OCI-LY3 (cell line): ENCODE data around the gene ARHGAP12.

Experiments
- H2AFZ ChIP-seq: fragments of 200-600, 300-600 bp; shearing (Covaris generic); 2 replicates; pipeline ENCODE4 v1.6.0; 2014; ENCODE audit warnings: antibody characterized with exemption, low read depth, low read length
- H3K27ac ChIP-seq: fragments of 200-600, 300-600 bp; sonication (generic); 2 replicates; pipeline ENCODE4 v1.5.1; 2014; ENCODE audit warnings: mild to moderate bottlenecking, low read length, moderate library complexity, mixed read lengths
- H3K27me3 ChIP-seq: fragments of 200-600, 300-600 bp; sonication (generic); 2 replicates; pipeline ENCODE4 v1.6.1; 2014; ENCODE audit warnings: low read depth, low read length, mixed read lengths
- H3K36me3 ChIP-seq: fragments of 200-600, 300-600 bp; sonication (generic); replicated peaks from 2 replicates; pipeline ENCODE3; 2014; ENCODE audit warnings: low read depth, low read length, mixed read lengths
- H3K4me1 ChIP-seq: fragments of 300-600, 200-600 bp; sonication (generic); 2 replicates; pipeline ENCODE4 v1.6.1; 2014; ENCODE audit warnings: low read length, mixed read lengths
- H3K4me2 ChIP-seq: fragments of 200-600, 300-600 bp; sonication (generic); 2 replicates; pipeline ENCODE4 v1.6.1; 2014; ENCODE audit warnings: low read length, mixed read lengths
- H3K4me3 ChIP-seq: fragments of 300-600, 200-600 bp; sonication (generic); 2 replicates; pipeline ENCODE4 v1.5.1; 2014; ENCODE audit warnings: antibody characterized with exemption, mild to moderate bottlenecking, low read length, moderate library complexity
- H3K79me2 ChIP-seq: fragments of 300-600, 200-600 bp; shearing (Covaris generic); 2 replicates; pipeline ENCODE4 v1.6.1; 2014; ENCODE audit warnings: mild to moderate bottlenecking, low read length, mixed read lengths
- H3K9ac ChIP-seq: fragments of 300-600, 200-600 bp; shearing (Covaris generic); 2 replicates; pipeline ENCODE4 v1.6.0; 2014; ENCODE audit warnings: mild to moderate bottlenecking, low read length, moderate library complexity
- H3K9me3 ChIP-seq: fragments of 200-600, 300-600 bp; shearing (Covaris generic); 2 replicates; pipeline ENCODE4 v1.6.1; 2014; ENCODE audit warnings: low read length, mixed read lengths; ENCODE audit not compliant: insufficient read depth
- H4K20me1 ChIP-seq: fragments of 200-600, 300-600 bp; sonication (generic); 2 replicates; pipeline ENCODE4 v1.6.1; 2016; ENCODE audit warnings: low read length, mixed read lengths; ENCODE audit not compliant: insufficient read depth
- CTCF ChIP-seq: fragments of 200-600, 300-600 bp; sonication (generic); IDR thresholded peaks from 2 replicates; pipeline ENCODE4 v1.5.1; 2014; ENCODE audit warnings: antibody characterized with exemption, low read length, low read depth
- EZH2phosphoT487 ChIP-seq: fragments of 200-600 bp; shearing (Covaris generic); IDR thresholded peaks from 2 replicates; pipeline ENCODE4 v1.6.1; 2018; ENCODE audit warnings: antibody characterized with exemption, mixed run types, low read depth

The ARHGAP12 gene

DNA sequence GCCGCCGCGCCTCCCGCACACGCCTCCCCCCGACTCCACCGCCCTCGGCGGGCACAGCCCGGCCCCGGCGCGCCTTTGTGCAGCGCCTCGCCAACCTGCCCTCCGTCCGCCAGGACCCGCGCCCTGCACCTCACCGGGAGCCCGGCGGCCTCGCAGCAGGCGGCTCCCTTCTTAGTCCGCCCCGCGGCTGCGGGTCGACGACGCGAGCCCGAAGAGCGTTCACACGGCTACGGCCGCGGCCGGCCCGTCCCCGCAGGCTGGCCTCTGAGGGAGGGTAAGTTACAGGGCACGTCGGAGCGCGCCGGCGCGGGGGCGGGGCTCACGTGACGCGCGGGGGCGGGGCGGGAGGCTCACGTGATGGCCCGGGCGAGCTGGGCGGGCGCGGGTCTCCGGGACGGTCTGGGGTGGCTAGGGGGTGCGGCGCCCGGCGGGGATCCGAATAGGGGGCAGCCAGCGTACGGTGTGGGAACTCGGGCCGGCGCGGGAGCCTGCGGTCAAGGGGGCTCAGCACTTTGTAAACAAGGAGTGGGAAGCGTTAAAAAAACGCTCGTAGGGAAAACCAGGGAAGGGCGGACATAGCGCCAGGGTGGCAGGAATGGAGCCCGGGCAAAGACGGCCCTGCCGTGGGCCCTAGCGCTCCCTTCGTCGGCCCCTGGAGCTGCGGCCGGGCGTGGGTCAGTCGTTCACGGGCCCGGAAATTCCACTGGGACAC lies at the start of gene ARHGAP12:
Gene ARHGAP12, minus strand, starts transcription at position 283 of the 712 bp plus-strand sequence. CDS start 19,976 bp downstream, outside the sequence.
- peak within 1 kb of the TSS; percentile 79; the same call in 1 of the 2 replicates for H2AFZ ChIP-seq
- H3K9me3 ChIP-seq, result no peaks in the 10 kb centered on the region
- peak within 1 kb of the TSS; percentile 84 for H3K4me3 ChIP-seq
- peak within 1 kb of the TSS; percentile 35; the same call in 1 of the 2 replicates for H3K27ac ChIP-seq
- H3K4me1 ChIP-seq, result peaks cover 17% of the 10 kb centered on the region
- H4K20me1 ChIP-seq, result peaks cover 23% of the 10 kb centered on the region; the same call in 1 of the 2 replicates
- H3K36me3 ChIP-seq, result no peaks in the 10 kb centered on the region
- peak within 1 kb of the TSS; percentile 71 for H3K9ac ChIP-seq
- no peak for TF ChIP-seq CTCF
- peak within 1 kb of the TSS; percentile 99 for H3K4me2 ChIP-seq
- no peaks in the 10 kb centered on the region for H3K27me3 ChIP-seq
- H3K79me2 ChIP-seq, result peaks cover 11% of the 10 kb centered on the region

DNA sequence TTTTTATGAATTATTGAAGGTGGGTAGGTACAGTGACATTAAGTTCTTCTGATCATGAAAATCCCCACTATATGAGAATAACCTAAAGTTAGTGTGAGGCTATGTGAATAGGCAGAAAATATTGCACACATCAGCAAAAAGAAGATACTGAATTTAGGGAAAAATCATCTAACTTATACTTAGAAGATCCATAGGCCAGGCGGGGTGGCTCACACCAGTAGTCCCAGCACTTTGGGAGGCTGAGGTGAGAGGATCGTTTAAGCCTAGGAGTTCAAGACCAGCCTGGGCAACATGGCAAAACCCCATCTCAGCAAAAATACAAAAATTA lies 49.5 kb upstream of the ARHGAP12 start:
- Histone ChIP-seq H2AFZ (no peak overlapping the region), H3K4me2 (no peak overlapping the region), H3K9me3 (no peaks in the 10 kb centered on the region), H3K36me3 (no peaks in the 10 kb centered on the region), H3K79me2 (no peaks in the 10 kb centered on the region), H3K9ac (no peak overlapping the region), H3K4me1 (peaks cover 8% of the 10 kb centered on the region), H3K27ac (no peak overlapping the region), H4K20me1 (no peaks in the 10 kb centered on the region), H3K27me3 (no peaks in the 10 kb centered on the region), H3K4me3 (no peak overlapping the region)
- TF ChIP-seq EZH2phosphoT487 (no peak), CTCF (no peak)

DNA sequence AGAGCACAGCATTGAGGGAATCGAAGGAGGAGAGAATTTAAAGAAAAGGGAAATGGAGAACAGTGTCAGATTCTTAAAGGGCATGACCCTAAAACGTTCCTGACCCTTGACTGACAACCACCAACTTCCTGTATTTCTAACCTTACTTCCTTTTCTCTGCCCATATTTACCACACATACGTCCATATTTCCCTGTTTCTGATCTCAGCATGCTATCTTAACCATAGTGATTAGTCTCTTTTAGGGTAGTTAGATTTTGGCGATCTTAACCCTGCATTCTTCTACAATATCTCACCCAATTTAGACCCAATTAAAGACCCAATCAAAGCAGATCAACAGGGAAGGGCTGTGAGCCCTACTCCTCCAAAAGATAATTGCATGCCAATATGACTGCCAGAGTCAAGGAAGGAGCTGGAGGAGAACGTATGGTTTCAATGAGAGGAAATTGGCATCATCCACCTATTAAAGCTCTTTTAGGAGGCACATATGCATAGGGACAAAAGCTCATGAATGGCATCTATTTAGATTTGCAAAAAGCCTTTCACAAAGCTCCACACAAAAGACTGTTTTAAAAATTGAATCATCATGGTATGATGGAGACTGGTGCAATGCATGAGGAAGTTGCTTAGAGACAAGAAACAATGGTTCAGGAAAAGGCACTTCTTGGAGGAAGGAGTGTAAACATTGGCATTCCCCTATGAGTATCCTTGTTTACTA lies 49.0 kb upstream of the ARHGAP12 start:
- TF ChIP-seq EZH2phosphoT487 (no peak), CTCF (no peak)

DNA sequence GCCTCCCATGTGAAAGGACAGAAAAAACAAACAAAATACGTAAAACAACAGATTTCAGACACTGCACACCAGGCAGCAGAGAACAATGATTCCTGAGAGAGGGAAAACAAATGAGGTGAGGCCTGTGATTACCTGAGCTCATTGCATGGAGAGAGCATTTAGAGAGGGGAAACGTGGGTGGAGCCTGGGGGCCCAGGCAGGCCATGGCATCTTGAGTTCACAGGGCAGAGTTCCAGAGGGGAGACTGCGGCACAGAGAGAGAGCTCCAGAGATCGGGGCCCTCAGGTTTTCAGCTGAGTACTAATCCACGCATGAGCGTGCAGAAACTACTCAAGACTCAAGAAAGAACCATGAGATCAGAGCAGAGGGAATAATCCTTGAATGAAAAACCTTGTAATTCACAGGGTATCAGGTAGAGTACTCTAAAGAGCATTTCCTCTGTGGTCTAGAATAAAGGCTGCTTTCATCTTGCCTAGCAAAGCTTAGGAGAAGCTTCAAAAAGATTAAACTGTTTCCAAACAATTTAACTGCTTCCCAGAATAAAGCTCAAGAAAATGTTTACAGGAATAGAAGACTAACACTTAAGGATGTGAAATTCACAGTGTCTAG lies 46.6 kb upstream of the ARHGAP12 start:
- no peak overlapping the region for H3K27ac ChIP-seq

More for the DNA sequence above, 49.0 kb upstream of the ARHGAP12 start:
- no peaks in the 10 kb centered on the region for H3K36me3 ChIP-seq
- H3K27me3 ChIP-seq, result no peaks in the 10 kb centered on the region
- no peaks in the 10 kb centered on the region for H4K20me1 ChIP-seq
- no peaks in the 10 kb centered on the region for H3K9me3 ChIP-seq
- H2AFZ ChIP-seq, result no peak overlapping the region
- no peak overlapping the region for H3K27ac ChIP-seq
- H3K79me2 ChIP-seq, result no peaks in the 10 kb centered on the region
- no peak overlapping the region for H3K4me3 ChIP-seq
- peak overlapping the region; percentile 24; the same call in 1 of the 2 replicates for H3K4me2 ChIP-seq
- H3K9ac ChIP-seq, result no peak overlapping the region
- peaks cover 8% of the 10 kb centered on the region for H3K4me1 ChIP-seq

More for the DNA sequence above, 46.6 kb upstream of the ARHGAP12 start:
- no peak overlapping the region for H2AFZ ChIP-seq
- no peaks in the 10 kb centered on the region for H3K36me3 ChIP-seq
- no peak overlapping the region for H3K4me3 ChIP-seq
- no peaks in the 10 kb centered on the region for H3K79me2 ChIP-seq
- H3K27me3 ChIP-seq, result no peaks in the 10 kb centered on the region
- no peak overlapping the region for H3K9ac ChIP-seq
- no peak overlapping the region for H3K4me2 ChIP-seq
- no peaks in the 10 kb centered on the region for H4K20me1 ChIP-seq
- no peak for TF ChIP-seq CTCF
- TF ChIP-seq EZH2phosphoT487, result no peak
- H3K9me3 ChIP-seq, result no peaks in the 10 kb centered on the region
- peaks cover 8% of the 10 kb centered on the region for H3K4me1 ChIP-seq
